HG03159 (cell line): ENCODE results near the gene YIPF2.
A peak's percentile ranks its signal among the peaks of the same experiment; 100 is the strongest.
"Not testable (repeated sequence)": the region's sequence is repeated elsewhere in the genome, so short reads cannot be mapped to it uniquely, and the experiment has no call there.

Experiments used
- ATAC-seq: cut with Tn5 transposase; IDR thresholded peaks from one replicate; pipeline ENCODE4 v1.9.1; 2021; ENCODE audit warnings: mild to moderate bottlenecking, moderate library complexity; ENCODE audit not compliant: unreplicated experiment

Gene YIPF2

GRCh38 chr19:10928563-10929401, at the start of gene YIPF2, which contains the start of gene TIMM29:
Gene YIPF2 (minus strand): TSS chr19:10928639. CDS start chr19:10928410, 229 bp downstream.
Gene TIMM29 (plus strand): TSS chr19:10928811. CDS start chr19:10928823, 12 bp downstream.
- ATAC-seq: peak; percentile 75

- no peak for ATAC-seq
Observed at GRCh38 chr19:10977742-10978092, 49.3 kb upstream of the YIPF2 start.

- no peak for ATAC-seq
Observed at GRCh38 chr19:10976131-10976892, 47.9 kb upstream of the YIPF2 start.

GRCh38 chr19:10975374-10976130, 47.1 kb upstream of the YIPF2 start:
- ATAC-seq: no peak

GRCh38 chr19:10971107-10971726, 42.8 kb upstream of the YIPF2 start:
- no peak for ATAC-seq

- no peak for ATAC-seq
Observed at GRCh38 chr19:10968527-10969135, 40.2 kb upstream of the YIPF2 start.

GRCh38 chr19:10966809-10967208, 38.4 kb upstream of the YIPF2 start:
- ATAC-seq: no peak

- ATAC-seq: no peak
Observed at GRCh38 chr19:10965398-10965797, 37.0 kb upstream of the YIPF2 start.

- no peak for ATAC-seq
Observed at GRCh38 chr19:10964903-10965302, 36.5 kb upstream of the YIPF2 start.

GRCh38 chr19:10963865-10964264, 35.4 kb upstream of the YIPF2 start:
- no peak for ATAC-seq

GRCh38 chr19:10962863-10963262, 34.4 kb upstream of the YIPF2 start:
- no peak for ATAC-seq

GRCh38 chr19:10961073-10961860, 32.8 kb upstream of the YIPF2 start:
- ATAC-seq: peak; percentile 35

- peak; percentile 72 for ATAC-seq
Observed at GRCh38 chr19:10960314-10961072, 32.1 kb upstream of the YIPF2 start, which contains the start of gene SMARCA4. Gene SMARCA4 (plus strand): TSS chr19:10961030. CDS start chr19:10984152, 23,122 bp downstream.

GRCh38 chr19:10959277-10959968, 31.0 kb upstream of the YIPF2 start:
- not testable (repeated sequence) for ATAC-seq

GRCh38 chr19:10952809-10953208, 24.4 kb upstream of the YIPF2 start:
- ATAC-seq: no peak

- ATAC-seq: no peak
Observed at GRCh38 chr19:10946958-10947657, 18.7 kb upstream of the YIPF2 start.

GRCh38 chr19:10945264-10945663, 16.8 kb upstream of the YIPF2 start:
- ATAC-seq: no peak
